Stimulated activated CD8-positive, alpha-beta memory T cell treated with anti-CD3 and anti-CD28 coated beads, Interleukin-12 subunit alpha, Interleukin-12 subunit beta, amount 100 ng/mL, for 24 hours (primary cell): ENCODE measurements around the gene TKTL1.
"Not testable (repeated sequence)": the region's sequence is repeated elsewhere in the genome, so short reads cannot be mapped to it uniquely, and the experiment has no call there.

Experiments
- DNase-seq: peaks from one replicate; pipeline ENCODE4 v3.0.0-alpha.2; 2020; ENCODE audit errors: extremely low read depth

TKTL1 gene

GRCh38 chrX:154309041-154309775 is 13.6 kb downstream of the TKTL1 start:
- DNase-seq, result no peak

GRCh38 chrX:154310616-154311536 is 15.3 kb downstream of the TKTL1 start:
- DNase-seq, result no peak

GRCh38 chrX:154312116-154312515 is 16.5 kb downstream of the TKTL1 start:
- no peak for DNase-seq

GRCh38 chrX:154313147-154313546 is 17.6 kb downstream of the TKTL1 start:
- DNase-seq, result no peak

- no peak for DNase-seq
Observed at GRCh38 chrX:154315416-154315815, 19.8 kb downstream of the TKTL1 start.

GRCh38 chrX:154317391-154317995 is 21.9 kb downstream of the TKTL1 start:
- DNase-seq, result no peak

DNA sequence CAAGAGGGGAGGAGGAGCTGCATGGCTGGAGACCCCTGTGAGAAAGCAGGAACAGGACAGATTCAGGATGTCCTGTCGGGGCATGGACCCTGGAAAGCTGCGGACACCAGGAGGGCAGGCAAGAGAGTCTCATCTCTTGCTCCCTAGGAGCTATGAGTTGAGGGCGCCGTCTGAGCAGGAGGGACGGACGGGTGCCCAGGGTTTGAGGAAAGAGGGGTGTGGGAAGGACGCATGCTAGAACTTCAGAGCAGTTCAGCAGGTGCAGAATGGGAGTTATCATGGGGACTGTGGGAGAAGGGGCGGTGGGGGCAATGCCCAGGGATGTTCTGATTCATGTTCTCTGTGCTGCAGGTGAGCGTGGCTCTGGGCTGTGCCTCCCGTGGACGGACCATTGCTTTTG is 24.8 kb downstream of the TKTL1 start:
- no peak for DNase-seq

- DNase-seq, result no peak
Observed at GRCh38 chrX:154321152-154321551, 25.6 kb downstream of the TKTL1 start.

DNA sequence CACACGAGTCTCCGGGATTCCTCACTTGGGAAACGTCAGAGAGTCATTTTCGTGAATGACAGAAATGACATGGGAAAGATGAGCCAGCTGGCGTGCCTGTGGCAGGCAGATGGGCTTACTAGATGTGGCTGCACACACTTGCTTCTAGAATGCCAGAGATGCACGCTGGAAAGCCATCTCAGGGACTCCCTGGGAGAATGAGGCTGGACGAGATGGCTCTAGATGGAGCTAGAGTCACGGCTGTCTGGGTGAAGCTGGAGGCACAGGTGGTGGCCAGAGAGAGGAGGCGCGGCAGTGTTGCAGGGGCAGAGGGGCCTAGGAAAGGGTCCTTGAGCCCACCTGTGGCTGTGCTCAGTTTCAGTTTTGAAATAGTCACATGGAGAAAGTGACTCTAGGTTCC is 26.0 kb downstream of the TKTL1 start:
- no peak for DNase-seq

DNA sequence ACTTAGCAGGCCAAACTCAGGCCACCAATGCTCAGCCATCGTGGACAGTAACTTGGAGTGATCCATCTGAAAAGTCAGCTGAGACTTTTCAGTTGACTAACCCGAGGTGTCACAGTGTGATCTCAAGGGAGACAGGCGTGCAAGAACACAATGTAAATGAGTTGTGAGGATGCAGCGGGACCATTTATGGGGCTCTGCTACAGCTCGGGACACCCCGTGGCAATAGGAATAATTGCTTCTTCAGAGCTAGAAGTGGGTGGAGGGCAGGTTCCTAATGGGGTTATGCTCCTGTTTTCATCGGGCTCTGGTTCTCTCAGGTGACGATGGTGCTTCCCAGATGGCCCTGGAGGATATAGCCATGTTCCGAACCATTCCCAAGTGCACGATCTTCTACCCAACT is 27.3 kb downstream of the TKTL1 start:
- DNase-seq, result no peak

- DNase-seq, result no peak
Observed at GRCh38 chrX:154323537-154323936, 27.9 kb downstream of the TKTL1 start.

GRCh38 chrX:154325541-154325940 is 29.9 kb downstream of the TKTL1 start:
- DNase-seq, result no peak

GRCh38 chrX:154327038-154327820 is 31.6 kb downstream of the TKTL1 start:
- DNase-seq, result no peak

DNA sequence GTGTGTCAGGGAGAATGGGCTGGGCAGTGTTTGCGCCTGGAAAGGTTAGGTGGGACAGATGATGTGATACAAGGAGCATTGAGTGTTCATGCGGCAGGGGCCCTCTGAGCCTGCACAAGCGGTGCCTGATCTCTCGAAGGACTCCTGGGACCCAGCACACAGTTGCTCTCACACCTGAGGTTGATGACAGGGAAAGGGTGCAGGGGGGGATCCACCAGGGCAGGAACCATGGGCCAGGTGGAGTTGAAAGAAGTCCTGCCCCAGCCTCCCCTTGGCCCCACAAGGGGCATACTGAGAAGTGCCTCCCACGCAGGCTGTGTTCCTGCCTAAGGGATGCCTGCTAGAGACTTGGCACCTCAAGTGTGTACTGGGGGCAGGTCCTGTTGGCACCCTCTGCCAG is 33.1 kb downstream of the TKTL1 start:
- DNase-seq, result no peak

GRCh38 chrX:154329294-154329693 is 33.7 kb downstream of the TKTL1 start:
- DNase-seq, result no peak

DNA sequence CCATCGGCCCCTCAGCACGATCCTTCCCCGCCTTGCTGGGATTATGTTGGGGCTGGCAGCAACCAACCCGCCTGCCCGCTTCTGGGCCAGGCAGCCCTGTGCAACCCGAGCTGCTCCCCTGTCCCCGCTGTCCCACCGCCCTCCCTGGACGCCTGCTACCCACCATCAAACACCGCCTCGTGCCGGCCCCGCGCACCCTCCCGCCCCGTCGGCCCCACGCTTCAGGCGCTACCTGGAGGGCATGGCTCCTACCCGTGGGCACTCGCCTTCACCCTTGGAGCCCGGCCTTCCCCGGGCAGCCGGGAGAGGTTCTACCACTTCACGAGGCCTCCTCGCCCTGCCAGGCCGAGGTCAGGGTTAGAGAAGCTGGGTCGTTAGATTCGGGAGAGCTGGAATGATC is 37.0 kb downstream of the TKTL1 start:
- DNase-seq, result no peak

GRCh38 chrX:154333116-154333515 is 37.5 kb downstream of the TKTL1 start:
- DNase-seq, result no peak

DNA sequence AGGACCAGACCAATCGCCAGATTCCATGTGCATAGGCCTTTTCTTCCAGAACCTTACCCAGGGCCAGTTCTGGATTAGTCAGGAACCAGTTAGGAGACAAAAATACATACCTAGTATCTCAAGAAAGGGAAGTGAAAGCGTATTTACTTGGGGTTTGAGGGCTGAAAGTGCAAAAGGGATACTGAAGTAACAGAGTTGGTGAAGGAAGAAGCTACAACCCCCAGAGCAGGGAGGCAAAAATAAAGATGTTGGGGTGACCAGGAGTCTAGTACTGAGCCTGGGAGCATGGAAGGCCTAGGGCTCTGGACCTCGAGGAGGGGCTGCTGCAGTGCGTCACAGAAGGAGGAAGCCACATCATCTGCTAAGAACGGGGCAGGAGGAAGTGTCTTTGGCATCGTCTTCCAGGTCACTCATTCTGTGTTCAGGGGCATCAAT is 38.3 kb downstream of the TKTL1 start:
- no peak for DNase-seq

DNA sequence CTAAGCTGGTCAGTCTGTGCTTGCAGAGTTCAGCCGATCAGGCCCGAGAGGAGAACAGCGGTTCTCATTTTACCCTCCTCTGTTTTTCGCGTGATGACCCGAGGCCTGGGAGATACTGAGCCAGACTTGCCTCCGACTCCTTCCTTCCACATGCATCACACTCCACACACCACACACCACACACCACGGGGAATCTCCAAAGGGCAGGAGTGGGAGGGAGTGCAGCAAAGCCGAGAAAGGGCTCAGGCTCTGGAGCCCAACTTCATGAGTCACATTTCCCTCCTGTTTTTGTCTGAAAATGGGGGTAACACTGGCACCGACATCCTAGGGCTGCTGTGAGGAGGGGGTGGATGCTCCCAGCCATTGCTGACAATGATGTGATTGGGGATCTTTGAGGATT is 38.9 kb downstream of the TKTL1 start:
- no peak for DNase-seq

- DNase-seq, result not testable (repeated sequence)
Observed at GRCh38 chrX:154341399-154342298, 46.1 kb downstream of the TKTL1 start.

DNA sequence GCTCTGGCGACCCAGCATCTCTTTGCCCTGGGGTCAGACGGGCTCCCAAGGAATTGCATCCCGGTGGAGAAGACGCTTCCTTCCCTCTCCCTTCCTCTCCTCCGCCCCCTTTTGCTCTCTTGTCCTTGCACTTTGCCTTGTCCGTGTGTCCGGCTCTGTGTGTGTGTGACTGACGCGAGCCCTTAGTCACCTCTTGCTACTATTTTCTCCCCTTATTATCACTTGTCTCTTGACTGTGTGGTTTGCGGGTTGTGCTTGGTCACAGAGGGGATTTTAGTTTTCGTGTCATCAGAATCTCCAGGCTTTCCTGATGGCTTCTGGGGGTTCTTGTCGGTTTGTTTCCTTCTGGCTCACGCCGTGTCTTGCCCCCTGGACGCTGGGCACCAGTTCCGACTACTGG is 47.5 kb downstream of the TKTL1 start:
- not testable (repeated sequence) for DNase-seq
